Measurements from ENCODE around the gene RBM22.
A peak's percentile ranks its signal among the peaks of the same experiment; 100 is the strongest.

The RBM22 gene

DNA sequence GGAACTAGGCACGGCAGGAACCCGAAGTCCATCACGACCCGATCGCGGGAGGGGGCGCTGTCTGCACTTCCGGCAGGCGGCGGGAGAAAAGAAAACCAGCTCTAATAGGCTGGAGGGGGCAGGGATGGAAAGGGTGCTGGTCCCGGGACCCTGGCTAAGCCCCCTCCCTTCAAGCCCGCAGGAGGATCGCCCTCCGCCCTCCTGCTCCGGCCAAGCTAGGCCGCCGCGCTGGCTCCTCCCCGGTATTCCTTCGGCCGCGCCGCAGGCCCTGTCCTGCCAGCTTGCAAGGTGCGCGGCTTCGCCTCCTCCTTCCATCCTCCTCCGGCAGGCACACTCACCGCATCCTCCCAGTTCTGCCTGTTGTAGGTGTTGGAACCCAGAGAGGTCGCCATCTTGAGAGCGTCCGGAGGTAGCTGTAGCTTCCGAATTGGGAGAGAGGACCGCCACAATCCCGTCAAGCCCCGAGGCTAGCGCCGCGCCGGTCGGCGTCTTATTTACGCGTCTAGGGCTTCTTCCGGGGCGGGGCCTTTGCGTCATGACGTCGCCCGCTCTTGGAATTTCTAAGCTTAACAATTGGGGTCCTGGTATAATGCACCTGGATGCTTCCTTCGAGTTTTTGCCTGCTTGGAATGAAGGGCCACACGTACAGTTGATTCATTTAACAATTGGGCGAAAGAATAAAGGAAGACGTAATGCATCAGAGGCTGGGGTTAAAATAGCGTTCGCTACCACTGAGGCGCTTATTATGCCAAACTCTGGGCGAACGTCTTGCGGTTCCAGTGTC is at the start of gene RBM22:
RBM22 (minus strand) TSS at position 469 of the 784 bp plus-strand sequence; CDS start at position 392, 77 bp downstream.
- TF ChIP-seq FOXM1 (IDR thresholded peaks at IDR 0.05; ENCODE audit: borderline replicate concordance, low read depth) (peak; percentile 52; the same call in 1 of the 2 replicates), NFIC (IDR thresholded peaks at IDR 0.05) (no peak), EP300 (IDR thresholded peaks at IDR 0.05; ENCODE audit: borderline replicate concordance) (peak; percentile 42; the same call in 1 of the 2 replicates), RAD21 (IDR thresholded peaks at IDR 0.05; ENCODE audit: low read depth) (peak; percentile 8; the same call in 1 of the 2 replicates), TEAD4 (IDR thresholded peaks at IDR 0.05) (peak; percentile 77), TCF12 (IDR thresholded peaks at IDR 0.05; ENCODE audit: low read depth) (peak; percentile 65), ZBTB7A (IDR thresholded peaks at IDR 0.05; ENCODE audit: low read depth) (peak; percentile 53; the same call in 1 of the 2 replicates), CEBPB (IDR thresholded peaks at IDR 0.05) (no peak), EGR1 (IDR thresholded peaks at IDR 0.05) (no peak), TAF1 (IDR thresholded peaks at IDR 0.05; ENCODE audit: low read depth) (peak; percentile 92), YY1 (IDR thresholded peaks at IDR 0.05; ENCODE audit: low read depth) (peak; percentile 92), CREB1 (IDR thresholded peaks at IDR 0.05; ENCODE audit: low read depth) (peak; percentile 94)
- TF ChIP-seq, protein P1, sequence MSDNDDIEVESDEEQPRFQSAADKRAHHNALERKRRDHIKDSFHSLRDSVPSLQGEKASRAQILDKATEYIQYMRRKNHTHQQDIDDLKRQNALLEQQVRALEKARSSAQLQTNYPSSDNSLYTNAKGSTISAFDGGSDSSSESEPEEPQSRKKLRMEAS (IDR thresholded peaks at IDR 0.05): peak; percentile 45
- TF ChIP-seq, protein P2, sequence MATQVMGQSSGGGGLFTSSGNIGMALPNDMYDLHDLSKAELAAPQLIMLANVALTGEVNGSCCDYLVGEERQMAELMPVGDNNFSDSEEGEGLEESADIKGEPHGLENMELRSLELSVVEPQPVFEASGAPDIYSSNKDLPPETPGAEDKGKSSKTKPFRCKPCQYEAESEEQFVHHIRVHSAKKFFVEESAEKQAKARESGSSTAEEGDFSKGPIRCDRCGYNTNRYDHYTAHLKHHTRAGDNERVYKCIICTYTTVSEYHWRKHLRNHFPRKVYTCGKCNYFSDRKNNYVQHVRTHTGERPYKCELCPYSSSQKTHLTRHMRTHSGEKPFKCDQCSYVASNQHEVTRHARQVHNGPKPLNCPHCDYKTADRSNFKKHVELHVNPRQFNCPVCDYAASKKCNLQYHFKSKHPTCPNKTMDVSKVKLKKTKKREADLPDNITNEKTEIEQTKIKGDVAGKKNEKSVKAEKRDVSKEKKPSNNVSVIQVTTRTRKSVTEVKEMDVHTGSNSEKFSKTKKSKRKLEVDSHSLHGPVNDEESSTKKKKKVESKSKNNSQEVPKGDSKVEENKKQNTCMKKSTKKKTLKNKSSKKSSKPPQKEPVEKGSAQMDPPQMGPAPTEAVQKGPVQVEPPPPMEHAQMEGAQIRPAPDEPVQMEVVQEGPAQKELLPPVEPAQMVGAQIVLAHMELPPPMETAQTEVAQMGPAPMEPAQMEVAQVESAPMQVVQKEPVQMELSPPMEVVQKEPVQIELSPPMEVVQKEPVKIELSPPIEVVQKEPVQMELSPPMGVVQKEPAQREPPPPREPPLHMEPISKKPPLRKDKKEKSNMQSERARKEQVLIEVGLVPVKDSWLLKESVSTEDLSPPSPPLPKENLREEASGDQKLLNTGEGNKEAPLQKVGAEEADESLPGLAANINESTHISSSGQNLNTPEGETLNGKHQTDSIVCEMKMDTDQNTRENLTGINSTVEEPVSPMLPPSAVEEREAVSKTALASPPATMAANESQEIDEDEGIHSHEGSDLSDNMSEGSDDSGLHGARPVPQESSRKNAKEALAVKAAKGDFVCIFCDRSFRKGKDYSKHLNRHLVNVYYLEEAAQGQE (IDR thresholded peaks at IDR 0.05; ENCODE audit: low read depth): no peak
- TF ChIP-seq, protein P3, sequence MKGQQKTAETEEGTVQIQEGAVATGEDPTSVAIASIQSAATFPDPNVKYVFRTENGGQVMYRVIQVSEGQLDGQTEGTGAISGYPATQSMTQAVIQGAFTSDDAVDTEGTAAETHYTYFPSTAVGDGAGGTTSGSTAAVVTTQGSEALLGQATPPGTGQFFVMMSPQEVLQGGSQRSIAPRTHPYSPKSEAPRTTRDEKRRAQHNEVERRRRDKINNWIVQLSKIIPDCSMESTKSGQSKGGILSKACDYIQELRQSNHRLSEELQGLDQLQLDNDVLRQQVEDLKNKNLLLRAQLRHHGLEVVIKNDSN (IDR thresholded peaks at IDR 0.05): no peak

DNA sequence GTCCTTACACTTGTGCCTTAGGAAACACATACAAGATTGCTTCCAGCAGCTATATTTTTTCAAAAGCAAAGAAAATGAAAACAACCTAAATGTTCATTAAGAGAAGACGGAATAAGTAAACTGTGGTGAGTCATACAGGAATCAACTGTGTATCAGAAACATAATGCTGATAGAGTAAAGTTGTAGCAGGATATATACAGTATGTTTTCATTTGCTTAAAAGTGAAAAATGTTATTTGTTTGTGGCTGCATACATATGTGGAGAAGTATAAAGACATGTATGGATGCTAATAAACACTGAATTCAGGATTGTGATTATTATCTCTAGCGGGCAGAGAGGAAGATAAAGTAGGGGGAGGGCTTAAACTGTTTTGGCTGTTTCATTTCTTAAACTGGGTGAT is 49.6 kb upstream of the RBM22 start:
- TF ChIP-seq TEAD4 (IDR thresholded peaks at IDR 0.05): no peak
- TF ChIP-seq, protein P1 (IDR thresholded peaks at IDR 0.05): no peak
- TF ChIP-seq, protein P2 (IDR thresholded peaks at IDR 0.05; ENCODE audit: low read depth): no peak
- TF ChIP-seq NFIC (IDR thresholded peaks at IDR 0.05): no peak
- no peak for TF ChIP-seq EP300 (IDR thresholded peaks at IDR 0.05; ENCODE audit: borderline replicate concordance)
- TF ChIP-seq TCF12 (IDR thresholded peaks at IDR 0.05; ENCODE audit: low read depth): no peak
- TF ChIP-seq ZBTB7A (IDR thresholded peaks at IDR 0.05; ENCODE audit: low read depth): no peak
- no peak for TF ChIP-seq CEBPB (IDR thresholded peaks at IDR 0.05)
- TF ChIP-seq CREB1 (IDR thresholded peaks at IDR 0.05; ENCODE audit: low read depth): no peak
- TF ChIP-seq FOXM1 (IDR thresholded peaks at IDR 0.05; ENCODE audit: borderline replicate concordance, low read depth): no peak
- TF ChIP-seq TAF1 (IDR thresholded peaks at IDR 0.05; ENCODE audit: low read depth): no peak
- no peak for TF ChIP-seq EGR1 (IDR thresholded peaks at IDR 0.05)
- no peak for TF ChIP-seq RAD21 (IDR thresholded peaks at IDR 0.05; ENCODE audit: low read depth)
- TF ChIP-seq, protein P3 (IDR thresholded peaks at IDR 0.05): no peak
- no peak for TF ChIP-seq YY1 (IDR thresholded peaks at IDR 0.05; ENCODE audit: low read depth)

DNA sequence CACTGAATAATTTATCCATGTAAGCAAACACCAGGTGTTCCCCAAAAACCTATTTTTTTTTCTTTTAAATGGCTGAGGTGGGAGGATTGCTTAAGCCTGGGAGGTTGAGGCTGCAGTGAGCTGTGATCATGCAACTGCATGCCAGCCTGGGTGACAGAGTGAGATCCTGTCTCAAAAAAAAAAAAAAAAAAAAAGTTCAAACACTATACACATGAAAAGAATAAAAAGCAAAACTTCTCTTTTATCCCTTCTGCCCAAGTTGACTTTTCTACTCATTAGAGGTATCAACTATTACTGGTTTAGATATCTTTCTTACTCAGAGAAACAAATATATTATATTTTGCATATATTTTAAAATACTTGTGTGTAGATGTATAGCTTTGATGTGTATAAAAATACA is 40.1 kb upstream of the RBM22 start:
- TF ChIP-seq NFIC (IDR thresholded peaks at IDR 0.05): no peak
- TF ChIP-seq, protein P1 (IDR thresholded peaks at IDR 0.05): no peak
- no peak for TF ChIP-seq EP300 (IDR thresholded peaks at IDR 0.05; ENCODE audit: borderline replicate concordance)
- no peak for TF ChIP-seq YY1 (IDR thresholded peaks at IDR 0.05; ENCODE audit: low read depth)
- no peak for TF ChIP-seq TCF12 (IDR thresholded peaks at IDR 0.05; ENCODE audit: low read depth)
- no peak for TF ChIP-seq TAF1 (IDR thresholded peaks at IDR 0.05; ENCODE audit: low read depth)

DNA sequence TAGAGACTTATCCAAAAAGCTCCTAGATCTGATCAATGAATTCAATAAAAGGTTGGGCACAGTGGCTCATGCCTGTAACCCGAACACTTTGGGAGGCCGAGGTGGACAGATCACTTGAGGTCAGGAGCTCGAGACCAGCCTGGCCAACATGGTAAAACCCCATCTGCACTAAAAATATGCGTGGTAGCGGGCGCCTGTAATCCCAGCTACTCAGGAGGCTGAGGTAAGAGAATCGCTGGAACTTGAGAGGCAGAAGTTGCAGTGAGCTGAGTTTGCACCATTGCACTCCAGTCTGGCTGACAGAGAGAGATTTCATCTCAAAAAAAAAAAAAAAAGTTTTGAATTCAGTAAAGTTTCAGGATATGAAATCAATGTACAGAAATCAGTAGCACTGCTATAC is 38.0 kb upstream of the RBM22 start:
- no peak for TF ChIP-seq RAD21 (IDR thresholded peaks at IDR 0.05; ENCODE audit: low read depth)
- no peak for TF ChIP-seq FOXM1 (IDR thresholded peaks at IDR 0.05; ENCODE audit: borderline replicate concordance, low read depth)
- no peak for TF ChIP-seq TAF1 (IDR thresholded peaks at IDR 0.05; ENCODE audit: low read depth)
- TF ChIP-seq, protein P2 (IDR thresholded peaks at IDR 0.05; ENCODE audit: low read depth): no peak
- TF ChIP-seq TEAD4 (IDR thresholded peaks at IDR 0.05): no peak
- TF ChIP-seq, protein P3 (IDR thresholded peaks at IDR 0.05): no peak
- no peak for TF ChIP-seq TCF12 (IDR thresholded peaks at IDR 0.05; ENCODE audit: low read depth)
- TF ChIP-seq CREB1 (IDR thresholded peaks at IDR 0.05; ENCODE audit: low read depth): no peak
- no peak for TF ChIP-seq EGR1 (IDR thresholded peaks at IDR 0.05)
- TF ChIP-seq, protein P1 (IDR thresholded peaks at IDR 0.05): no peak
- TF ChIP-seq EP300 (IDR thresholded peaks at IDR 0.05; ENCODE audit: borderline replicate concordance): no peak
- TF ChIP-seq ZBTB7A (IDR thresholded peaks at IDR 0.05; ENCODE audit: low read depth): no peak
- no peak for TF ChIP-seq NFIC (IDR thresholded peaks at IDR 0.05)
- no peak for TF ChIP-seq CEBPB (IDR thresholded peaks at IDR 0.05)
- TF ChIP-seq YY1 (IDR thresholded peaks at IDR 0.05; ENCODE audit: low read depth): no peak
